Fibroblast of pulmonary artery (primary cell): ENCODE measurements around the gene GPR25.

Source experiments
- DNase-seq: peaks from one replicate; pipeline ENCODE4 v3.0.0-alpha.2; 2010; ENCODE audit warnings: low read depth
- H3K4me3 ChIP-seq: replicated peaks from 2 replicates; pipeline ENCODE4 v1.5.1; 2011; ENCODE audit warnings: low read depth, mild to moderate bottlenecking, control low read depth, low read length, moderate library complexity
- CTCF ChIP-seq: IDR thresholded peaks from 2 replicates; pipeline ENCODE4 v1.5.1; 2011; ENCODE audit warnings: mild to moderate bottlenecking, control low read depth, low read length, inconsistent platforms; ENCODE audit errors: missing control alignments

The GPR25 gene

GRCh38 chr1:200918006-200918405 lies 45.2 kb downstream of the GPR25 start:
- H3K4me3 ChIP-seq = no peak overlapping the region
- no peak for DNase-seq
- TF ChIP-seq CTCF = no peak

GRCh38 chr1:200919386-200919785 lies 46.6 kb downstream of the GPR25 start:
- DNase-seq = no peak
- TF ChIP-seq CTCF = no peak
- H3K4me3 ChIP-seq = no peak overlapping the region

GRCh38 chr1:200921571-200922110 lies 48.9 kb downstream of the GPR25 start:
- no peak overlapping the region for H3K4me3 ChIP-seq
- TF ChIP-seq CTCF = no peak
- DNase-seq = no peak

GRCh38 chr1:200922406-200922805 lies 49.6 kb downstream of the GPR25 start:
- H3K4me3 ChIP-seq = no peak overlapping the region
- TF ChIP-seq CTCF = no peak

GRCh38 chr1:200923601-200924000 lies 50.8 kb downstream of the GPR25 start:
- no peak for TF ChIP-seq CTCF
- H3K4me3 ChIP-seq = no peak overlapping the region
- DNase-seq = no peak

More at GRCh38 chr1:200922406-200922805, 49.6 kb downstream of the GPR25 start:
- DNase-seq = no peak
